ENCODE measurements around the gene BRSK2.

Gene BRSK2

GRCh38 chr11:1446623-1447022 lies 56.9 kb downstream of the BRSK2 start:
- no peak for DNase-seq (ENCODE audit: low read depth)
- TF ChIP-seq CTCF (IDR thresholded peaks at IDR 0.05; ENCODE audit: insufficient read depth, low read depth, low read length, missing control alignments), result no peak
- H3K4me3 ChIP-seq (ENCODE audit: low read length), result no peak overlapping the region

GRCh38 chr11:1447845-1448825 lies 58.4 kb downstream of the BRSK2 start:
- H3K4me3 ChIP-seq (ENCODE audit: low read length), result no peak overlapping the region
- no peak for TF ChIP-seq CTCF (IDR thresholded peaks at IDR 0.05; ENCODE audit: insufficient read depth, low read depth, low read length, missing control alignments)
- DNase-seq (ENCODE audit: low read depth), result no peak

- H3K4me3 ChIP-seq (ENCODE audit: low read length), result no peak overlapping the region
- no peak for DNase-seq (ENCODE audit: low read depth)
- TF ChIP-seq CTCF (IDR thresholded peaks at IDR 0.05; ENCODE audit: insufficient read depth, low read depth, low read length, missing control alignments), result no peak
These were observed 59.1 kb downstream of the BRSK2 start for GRCh38 chr11:1448882-1449281.

- TF ChIP-seq CTCF (IDR thresholded peaks at IDR 0.05; ENCODE audit: insufficient read depth, low read depth, low read length, missing control alignments), result no peak
- no peak for DNase-seq (ENCODE audit: low read depth)
- no peak overlapping the region for H3K4me3 ChIP-seq (ENCODE audit: low read length)
These were observed 59.9 kb downstream of the BRSK2 start for GRCh38 chr11:1449490-1450243.

- no peak for TF ChIP-seq CTCF (IDR thresholded peaks at IDR 0.05; ENCODE audit: insufficient read depth, low read depth, low read length, missing control alignments)
- H3K4me3 ChIP-seq (ENCODE audit: low read length), result no peak overlapping the region
- no peak for DNase-seq (ENCODE audit: low read depth)
These were observed 60.7 kb downstream of the BRSK2 start for GRCh38 chr11:1450344-1450875.

GRCh38 chr11:1450949-1451710 lies 61.4 kb downstream of the BRSK2 start:
- H3K4me3 ChIP-seq (ENCODE audit: low read length), result no peak overlapping the region
- TF ChIP-seq CTCF (IDR thresholded peaks at IDR 0.05; ENCODE audit: insufficient read depth, low read depth, low read length, missing control alignments), result no peak
- DNase-seq (ENCODE audit: low read depth), result no peak

All from epithelial cell of esophagus (primary cell).